Stimulated activated CD8-positive, alpha-beta memory T cell treated with anti-CD3 and anti-CD28 coated beads, Interleukin-2, amount 100 ng/mL, for 1 hour (primary cell): ENCODE data around the gene NFKB1.
"Not testable (repeated sequence)": the region's sequence is repeated elsewhere in the genome, so short reads cannot be mapped to it uniquely, and the experiment has no call there.

Experiments
- DNase-seq, 2 donors: peaks; one replicate each; pipeline ENCODE4 v3.0.0-alpha.2; 2020; ENCODE audit warnings: low read depth in 2 of 2

Gene NFKB1

GRCh38 chr4:102567427-102567826 is 66.3 kb downstream of the NFKB1 start:
- DNase-seq: no peak

DNA sequence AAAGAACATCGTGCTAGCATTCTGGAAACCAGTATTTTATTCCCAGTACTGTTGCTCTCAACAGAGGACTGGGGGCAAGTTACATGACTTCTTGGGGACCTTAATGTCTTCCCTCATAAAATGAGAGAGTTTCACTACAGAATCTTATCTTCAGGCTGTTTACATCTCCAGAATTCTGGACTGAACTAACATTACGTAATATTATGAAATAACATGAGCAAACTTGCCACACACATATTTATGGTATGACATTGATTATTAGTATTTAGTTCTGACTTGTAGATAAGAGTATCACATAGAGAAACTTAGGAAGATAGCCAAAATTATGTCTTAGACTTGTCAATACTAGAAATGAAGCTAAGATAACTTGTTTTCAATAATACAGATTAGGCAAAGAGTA is 68.0 kb downstream of the NFKB1 start:
- no peak for DNase-seq

DNA sequence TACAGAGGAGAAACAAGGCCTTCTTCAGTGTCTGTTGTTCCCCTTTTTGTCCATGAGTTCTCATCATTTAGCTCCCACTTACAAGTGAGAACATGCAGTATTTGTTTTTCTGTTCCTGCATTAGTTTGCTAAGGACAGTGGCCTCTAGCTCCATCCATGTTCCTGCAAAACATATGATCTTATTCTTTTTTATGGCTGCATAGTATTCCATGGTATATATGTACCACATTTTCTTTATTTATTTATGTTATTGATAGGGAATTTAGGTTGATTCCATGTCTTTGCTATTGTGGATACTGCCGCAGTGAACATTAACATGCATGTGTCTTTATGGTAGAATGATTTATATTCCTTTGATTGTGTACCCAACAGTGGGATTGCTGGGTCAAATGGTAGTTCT is 69.1 kb downstream of the NFKB1 start:
- DNase-seq: not testable (repeated sequence)

GRCh38 chr4:102572452-102572851 is 71.3 kb downstream of the NFKB1 start:
- no peak for DNase-seq

- no peak for DNase-seq
Measured at GRCh38 chr4:102574317-102574716, 73.2 kb downstream of the NFKB1 start.

DNA sequence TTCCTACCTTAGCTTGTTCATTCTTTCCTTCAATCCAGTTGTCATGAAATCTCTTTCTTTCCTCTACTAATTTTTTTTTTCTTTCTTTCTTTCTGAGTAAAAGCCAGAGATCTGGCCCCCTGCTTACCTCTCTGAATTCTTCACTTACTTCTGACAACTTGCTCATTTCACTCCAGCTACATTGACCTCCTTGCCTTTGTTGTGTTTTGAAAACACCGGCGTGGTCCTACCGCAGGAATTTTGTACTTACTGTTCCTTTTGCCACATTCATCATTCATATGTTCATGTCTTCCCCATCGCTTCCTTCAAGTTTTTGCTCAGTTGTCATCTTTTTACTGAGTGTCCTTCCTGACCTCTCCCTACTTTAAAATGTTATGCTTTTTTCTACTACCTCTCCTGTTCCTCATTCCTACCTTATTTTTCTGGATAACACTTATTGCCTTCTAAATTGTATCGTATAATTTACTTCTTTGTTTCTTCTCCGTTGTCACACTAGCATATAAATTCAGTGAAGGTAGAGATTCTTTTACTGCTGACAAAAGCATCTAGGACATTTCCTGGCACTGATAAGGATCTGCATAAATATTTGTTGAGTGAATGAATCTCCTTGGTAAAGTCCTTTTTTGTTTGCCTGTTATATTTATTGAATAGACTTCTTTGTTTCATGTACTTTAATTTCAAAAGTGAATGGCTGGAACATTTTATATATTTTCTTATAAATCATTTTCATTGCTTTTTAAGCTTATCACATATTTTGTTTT is 74.4 kb downstream of the NFKB1 start:
- no peak for DNase-seq

DNA sequence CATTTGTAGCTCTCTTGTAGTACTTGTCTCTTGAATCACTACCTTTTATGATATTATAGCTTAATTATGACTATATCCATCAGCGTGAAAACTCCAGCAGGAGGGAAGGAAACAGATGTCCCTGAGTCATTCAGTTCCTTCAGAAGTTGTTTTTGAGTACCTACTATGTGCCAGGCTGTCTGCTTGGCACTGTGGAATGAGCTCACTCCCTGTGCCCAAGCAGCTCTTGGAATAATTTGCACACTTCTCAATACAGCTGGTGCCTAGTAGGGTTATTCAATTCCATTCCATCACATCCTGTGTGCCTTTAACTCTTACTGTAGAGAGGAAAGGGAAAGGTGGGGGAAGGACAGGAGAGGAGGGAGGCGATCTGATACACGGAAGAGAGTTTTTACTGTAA is 77.1 kb downstream of the NFKB1 start:
- DNase-seq: no peak

- DNase-seq: no peak
Measured at GRCh38 chr4:102578819-102579218, 77.7 kb downstream of the NFKB1 start.

DNA sequence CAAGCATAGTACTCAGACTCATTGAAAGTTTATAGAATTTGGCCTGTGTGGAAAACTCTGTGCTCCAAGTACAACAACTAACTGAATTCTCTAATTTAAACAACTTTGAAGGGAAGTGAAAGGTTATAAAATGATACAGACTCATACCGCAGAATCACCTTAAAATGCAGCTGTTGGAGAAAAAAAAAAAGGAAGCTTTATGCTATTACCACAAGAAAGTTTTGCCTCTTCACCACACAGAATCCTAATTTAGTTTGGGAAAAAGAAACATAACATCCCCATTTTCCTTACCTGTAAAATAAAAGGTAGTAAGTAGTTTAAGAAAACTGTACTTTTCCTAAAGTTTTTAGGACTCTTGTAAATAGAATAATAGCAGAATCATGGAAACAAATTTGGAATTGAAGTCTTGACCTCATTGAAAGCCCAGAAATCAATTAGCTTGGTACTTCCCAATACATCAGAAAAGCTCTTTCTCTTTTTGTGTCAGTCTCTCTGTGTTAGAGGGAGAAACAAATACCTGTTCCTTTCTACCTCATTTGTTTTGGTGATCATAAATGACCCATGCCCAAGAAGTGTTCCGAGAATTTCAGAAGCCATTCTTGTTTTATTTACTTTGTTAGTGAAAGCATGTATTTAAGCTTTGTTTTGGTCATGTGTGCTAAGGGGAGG is 78.8 kb downstream of the NFKB1 start:
- DNase-seq: no peak

GRCh38 chr4:102580463-102580842 is 79.3 kb downstream of the NFKB1 start:
- no peak for DNase-seq

- DNase-seq: no peak
Measured at GRCh38 chr4:102584091-102584490, 82.9 kb downstream of the NFKB1 start.

DNA sequence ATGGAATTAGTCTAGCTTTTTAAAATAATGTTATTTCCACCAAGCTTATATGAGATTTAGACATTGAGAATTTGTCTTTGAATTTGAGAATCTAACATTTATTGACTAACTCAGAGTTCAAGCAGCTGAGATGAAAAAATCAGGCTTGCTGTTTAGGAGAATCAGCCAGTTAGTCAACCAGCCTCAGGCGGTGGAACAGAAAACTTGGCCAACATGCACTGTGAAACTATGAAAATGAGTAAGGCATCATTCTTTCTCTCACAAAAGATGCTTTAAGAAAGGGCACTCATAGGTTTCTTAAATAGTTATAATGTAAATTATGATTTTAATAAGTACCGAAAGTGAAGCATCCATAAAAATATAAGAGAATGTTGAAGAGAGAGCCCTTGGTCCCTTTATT is 84.2 kb downstream of the NFKB1 start:
- DNase-seq: no peak

GRCh38 chr4:102586002-102586643 is 85.0 kb downstream of the NFKB1 start:
- DNase-seq: no peak

- no peak for DNase-seq
Measured at GRCh38 chr4:102586644-102587021, 85.5 kb downstream of the NFKB1 start.

DNA sequence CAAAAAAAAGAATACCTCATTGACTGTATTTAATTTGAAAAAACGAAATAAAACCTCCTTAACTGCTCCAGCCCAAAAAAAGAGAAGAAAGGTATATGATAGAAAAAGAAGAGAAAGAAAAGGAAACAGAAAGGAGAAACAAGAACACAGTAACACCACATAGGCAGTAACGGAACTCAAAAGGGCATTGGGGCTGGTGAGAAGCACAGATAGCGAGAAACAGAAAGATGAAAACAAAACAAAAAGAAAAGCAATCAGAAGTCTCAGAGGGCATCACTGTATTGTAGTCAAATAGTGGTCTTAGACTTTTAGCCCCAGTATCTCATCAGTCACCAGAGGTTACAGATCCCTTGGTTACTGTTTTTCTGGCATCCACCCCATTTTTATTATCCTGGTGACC is 88.6 kb downstream of the NFKB1 start:
- no peak for DNase-seq

GRCh38 chr4:102592256-102592655 is 91.1 kb downstream of the NFKB1 start:
- no peak for DNase-seq

- DNase-seq: no peak
Measured at GRCh38 chr4:102593147-102593546, 92.0 kb downstream of the NFKB1 start.

DNA sequence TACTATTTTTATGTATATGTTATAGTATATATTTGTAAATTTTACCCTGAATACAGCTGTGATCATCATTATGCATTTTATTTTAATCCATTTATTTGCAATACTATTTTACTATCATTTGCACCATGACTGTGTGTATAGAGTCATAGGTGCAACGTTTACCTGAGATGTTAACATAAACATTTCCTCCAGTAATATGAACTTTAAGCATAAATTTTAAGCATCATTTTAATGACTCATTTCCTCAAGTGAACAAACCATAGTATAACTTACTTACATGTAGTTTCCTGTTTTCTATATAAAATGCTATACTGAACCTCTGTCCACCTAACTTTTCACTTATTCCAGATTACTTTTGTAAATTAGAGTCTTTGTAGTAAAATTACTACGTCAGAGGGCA is 92.8 kb downstream of the NFKB1 start:
- no peak for DNase-seq

DNA sequence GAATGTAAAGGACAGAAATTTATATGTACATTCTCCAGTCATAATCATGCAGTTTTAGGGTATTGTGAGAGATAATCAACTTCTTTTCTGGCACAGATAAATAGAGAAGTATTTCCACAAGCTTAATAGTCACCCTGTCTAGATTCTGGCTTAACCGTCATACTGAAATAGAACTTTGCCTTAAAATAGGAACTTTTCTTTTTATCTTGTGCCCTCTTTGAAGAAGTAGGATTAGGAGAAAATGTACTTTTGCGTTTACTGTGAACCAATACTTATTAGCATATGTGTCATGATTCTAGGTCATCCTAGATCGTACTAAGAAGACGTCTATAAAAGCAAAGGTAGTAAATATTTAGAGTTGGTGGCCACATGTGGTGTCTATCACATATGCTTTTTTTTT is 95.4 kb downstream of the NFKB1 start:
- DNase-seq: no peak

DNA sequence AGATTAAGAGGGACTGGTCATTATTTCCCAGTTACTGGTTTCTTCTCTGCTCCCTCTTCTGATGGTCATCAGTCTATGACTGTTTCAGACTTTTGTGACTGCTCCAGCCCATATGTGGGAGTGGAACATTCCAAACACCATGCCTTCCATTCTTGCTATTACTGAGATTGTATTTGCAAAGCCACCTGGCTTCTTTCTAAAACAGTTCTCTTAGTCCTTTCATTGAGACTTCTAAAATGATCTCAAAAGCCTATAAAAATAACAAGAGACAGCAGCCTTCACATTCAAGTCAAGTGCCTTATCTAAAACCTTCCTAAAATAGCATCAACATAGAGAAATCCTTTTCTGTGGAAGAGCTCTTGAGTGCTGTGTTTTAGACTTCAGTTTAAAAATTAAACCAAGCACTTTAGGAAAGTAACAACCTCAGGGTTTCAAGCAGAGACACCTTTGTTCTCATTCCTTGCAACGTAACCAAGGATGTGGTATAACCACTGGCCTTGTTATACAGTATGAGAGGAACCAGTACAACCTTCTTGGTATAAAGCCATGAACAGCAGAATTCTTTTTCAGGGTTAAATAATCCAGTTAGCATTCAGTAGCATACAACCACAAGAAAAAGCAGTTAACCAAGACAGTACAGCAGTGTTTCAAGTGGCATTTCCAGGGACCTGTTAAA is 97.1 kb downstream of the NFKB1 start:
- DNase-seq: no peak

DNA sequence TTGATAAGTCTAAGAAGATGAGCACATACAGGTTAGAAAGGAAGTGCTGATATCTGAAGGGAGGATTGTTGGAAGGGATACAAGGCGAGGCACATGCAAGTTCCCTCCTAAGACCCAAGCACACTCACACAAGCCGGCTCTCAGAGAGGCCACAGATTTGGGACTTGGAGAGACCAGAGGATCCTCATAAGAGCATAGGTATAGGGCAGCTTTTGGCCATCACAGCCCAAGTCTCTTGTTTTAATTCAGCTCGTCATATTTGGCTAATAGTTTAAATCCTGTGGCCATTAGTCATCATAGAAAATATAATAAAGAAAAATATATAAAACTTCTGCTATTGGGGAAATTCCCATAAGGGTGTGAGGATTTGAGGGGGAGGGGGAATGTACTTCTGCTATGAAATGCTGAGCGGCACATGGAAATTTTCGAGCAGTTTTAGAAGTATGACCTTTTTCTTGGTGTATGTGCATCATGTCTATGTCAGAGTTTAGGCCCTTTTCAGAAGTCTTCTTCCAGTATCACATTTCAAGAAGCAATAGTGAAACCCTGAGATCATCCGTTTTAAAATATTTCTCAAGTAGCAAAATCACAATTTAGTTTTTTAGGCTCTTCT is 97.7 kb downstream of the NFKB1 start:
- no peak for DNase-seq

- no peak for DNase-seq
Measured at GRCh38 chr4:102599455-102599854, 98.3 kb downstream of the NFKB1 start.
